ENCODE results near the gene ZNF664.

The ZNF664 gene

GRCh38 chr12:123958876-123959275, 14.1 kb upstream of the ZNF664 start:
- no peak for DNase-seq (ENCODE audit: low read depth, low spot score)

GRCh38 chr12:123960029-123960735, 12.8 kb upstream of the ZNF664 start:
- no peak for DNase-seq (ENCODE audit: low read depth, low spot score)

- no peak for DNase-seq (ENCODE audit: low read depth, low spot score)
Observed at GRCh38 chr12:123960856-123961255, 12.2 kb upstream of the ZNF664 start.

DNA sequence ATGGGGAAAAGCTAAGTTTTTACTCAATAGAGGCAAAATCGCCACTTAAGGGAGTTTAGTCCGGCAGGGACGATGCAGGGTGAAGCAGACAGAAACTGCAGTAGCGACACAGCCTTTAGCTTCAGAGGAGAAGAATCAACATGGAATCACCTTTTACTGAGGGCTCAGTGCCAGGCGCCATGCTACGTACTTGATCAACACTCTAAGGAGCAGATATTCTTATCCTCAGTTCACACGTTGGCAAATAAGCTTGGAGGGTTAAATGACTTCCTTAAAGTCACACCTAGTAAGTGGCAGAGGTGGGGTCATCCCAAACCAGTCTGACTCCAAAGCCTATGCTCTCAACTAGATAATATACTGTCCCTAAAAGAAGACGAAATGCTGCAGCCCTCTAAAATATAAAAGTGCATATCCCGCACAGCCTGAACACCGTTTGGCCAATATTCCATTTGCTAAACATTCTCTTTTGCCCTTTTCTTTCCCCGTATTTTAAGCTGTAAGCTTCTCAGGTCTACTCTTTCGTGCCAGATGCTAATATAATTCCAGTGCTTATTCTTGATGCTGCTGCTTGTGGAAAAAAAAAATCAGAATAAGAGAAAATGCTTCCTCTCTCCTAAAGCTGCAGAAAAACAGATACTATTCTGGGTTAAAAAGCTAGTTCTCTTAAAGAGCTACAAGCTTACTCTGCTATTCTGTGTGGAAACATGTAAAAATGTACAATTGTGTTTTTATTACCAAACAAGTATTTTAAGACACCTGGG, 11.2 kb upstream of the ZNF664 start:
- no peak for DNase-seq (ENCODE audit: low read depth, low spot score)

DNA sequence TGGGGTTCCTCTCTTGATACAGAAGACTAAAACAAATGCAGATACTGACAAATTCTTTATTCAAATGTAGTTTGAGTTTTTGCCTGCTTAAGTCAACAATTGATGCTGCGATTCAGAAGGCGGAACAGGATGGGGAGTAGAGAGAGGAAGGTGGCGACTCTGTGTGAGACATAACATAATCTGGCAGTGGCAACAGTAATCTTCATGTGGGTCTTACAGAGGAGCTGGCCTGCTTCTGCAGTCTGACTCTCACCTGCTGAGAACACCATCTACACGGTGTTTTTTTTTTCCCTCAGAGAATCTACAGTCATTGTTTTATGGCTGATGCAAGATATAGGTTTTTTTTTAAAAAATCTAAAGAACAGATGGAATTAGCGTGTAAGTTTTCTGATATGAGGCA, 10.5 kb upstream of the ZNF664 start:
- DNase-seq (ENCODE audit: low read depth, low spot score) = no peak

GRCh38 chr12:123963821-123964220, 9.2 kb upstream of the ZNF664 start:
- no peak for DNase-seq (ENCODE audit: low read depth, low spot score)

DNA sequence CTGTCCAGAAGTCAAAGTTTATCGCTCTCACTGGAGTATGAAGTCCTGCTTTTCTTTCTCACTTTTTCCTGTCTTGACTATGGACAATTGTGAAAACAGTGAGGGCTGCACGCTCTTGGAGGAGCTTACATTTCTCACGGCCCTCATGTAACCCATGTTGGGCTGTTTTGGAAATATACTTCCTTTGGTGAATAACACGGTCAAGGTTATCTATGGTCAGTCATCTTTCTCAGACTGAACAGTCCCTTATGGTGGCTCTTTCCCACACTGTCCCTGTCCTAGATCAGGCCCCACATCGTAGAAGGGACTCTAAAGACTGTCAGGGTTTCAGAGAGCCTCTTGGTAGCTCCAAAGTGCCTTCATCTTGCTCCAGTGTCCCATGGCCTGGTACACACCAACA, 7.6 kb upstream of the ZNF664 start:
- no peak for DNase-seq (ENCODE audit: low read depth, low spot score)

DNA sequence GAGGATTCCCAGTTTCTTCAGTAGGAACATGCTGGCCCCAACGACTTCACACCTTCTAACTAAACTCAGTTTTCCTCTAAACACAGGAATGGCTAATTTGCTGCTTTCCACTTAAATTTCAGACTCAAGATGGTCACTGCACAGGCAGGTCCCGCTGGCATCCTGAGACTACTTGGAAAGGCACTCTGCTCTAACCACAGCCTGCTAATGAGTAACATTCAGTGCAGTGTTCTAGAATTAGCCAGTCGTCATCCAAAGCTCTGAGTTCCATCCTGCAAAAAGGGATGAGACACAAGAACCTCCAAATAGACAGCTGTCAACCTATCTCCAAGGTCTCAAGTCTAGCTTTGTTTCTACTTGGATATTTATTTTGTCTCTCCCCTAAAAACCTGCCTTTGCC, 6.4 kb upstream of the ZNF664 start:
- no peak for DNase-seq (ENCODE audit: low read depth, low spot score)

DNA sequence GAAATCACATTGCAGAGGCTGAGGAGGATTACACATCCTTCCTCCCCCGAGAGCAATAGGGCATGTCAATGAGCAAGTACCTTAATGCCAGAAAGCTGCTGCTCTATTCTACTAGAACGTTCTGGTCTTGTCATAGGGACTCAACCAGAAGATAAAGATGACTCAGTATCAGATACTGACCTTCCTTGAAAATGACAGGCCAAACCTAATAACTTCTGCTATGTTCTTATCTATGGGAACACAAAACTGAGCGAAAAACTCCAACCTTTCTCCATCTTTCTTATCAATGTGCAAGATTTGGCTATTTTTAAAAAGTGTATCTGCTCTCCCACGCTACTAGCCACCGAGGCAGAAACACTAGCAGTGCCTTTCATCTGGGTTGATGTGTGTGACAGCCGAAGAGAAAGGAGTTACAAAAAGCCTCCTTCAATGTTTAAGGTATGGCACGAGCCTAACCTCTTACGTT, 5.9 kb upstream of the ZNF664 start:
- DNase-seq (ENCODE audit: low read depth, low spot score) = no peak

DNA sequence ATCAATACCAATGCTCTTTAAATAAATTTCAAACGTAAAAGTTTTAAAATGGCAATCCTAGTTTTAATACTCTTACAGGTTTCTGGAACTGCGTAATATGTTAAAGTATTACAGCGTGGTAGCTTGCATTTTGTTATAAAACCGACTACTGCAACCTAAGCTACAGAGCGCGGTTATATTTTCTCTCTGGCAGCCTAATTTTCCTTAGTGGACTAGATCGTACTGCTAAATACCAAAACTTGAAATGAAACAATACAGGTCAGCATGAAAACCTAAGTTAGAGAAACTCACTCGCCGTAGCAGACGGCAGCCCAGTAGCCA, 1.6 kb upstream of the ZNF664 start:
- no peak for DNase-seq (ENCODE audit: low read depth, low spot score)

GRCh38 chr12:123971770-123972456, 1.1 kb upstream of the ZNF664 start:
- DNase-seq (ENCODE audit: low read depth, low spot score) = no peak

DNA sequence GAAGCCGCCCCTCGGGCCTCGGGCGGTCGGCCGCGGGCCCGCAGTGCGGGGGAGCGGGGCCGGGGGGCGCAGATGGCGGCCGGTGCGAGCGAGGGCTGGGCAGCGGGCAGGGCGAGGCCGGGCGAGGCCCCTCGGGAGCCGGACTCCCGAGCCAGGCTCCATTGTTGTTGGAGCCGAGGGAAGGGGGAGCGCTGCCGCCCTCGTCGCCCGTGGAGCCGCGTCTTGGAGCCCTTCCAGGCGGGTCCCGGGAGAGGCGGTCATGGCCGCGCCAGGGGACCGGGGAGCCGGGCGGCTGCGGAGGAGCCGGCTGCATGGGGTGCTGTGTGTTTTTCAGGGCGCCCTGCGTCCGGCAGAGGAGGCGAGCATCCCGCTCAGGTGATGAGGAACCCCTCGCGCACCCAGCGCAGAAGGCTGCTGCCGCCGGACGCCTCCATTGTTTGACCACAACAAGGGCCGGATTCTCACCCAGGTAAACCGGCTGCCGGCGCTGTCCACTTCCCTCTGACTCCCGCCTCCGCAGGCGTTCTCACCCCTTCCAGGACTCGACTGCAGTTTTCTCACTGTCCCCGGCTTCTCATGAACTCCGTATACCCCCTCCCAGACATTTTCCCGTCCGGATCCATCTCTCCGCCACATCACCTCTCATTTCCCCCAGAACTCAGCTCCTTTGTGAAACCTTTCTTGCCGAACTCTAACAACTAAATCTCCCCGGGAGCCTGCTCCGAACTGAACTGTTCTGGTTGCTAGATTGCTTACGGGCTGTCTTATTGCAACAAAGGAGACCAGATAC, 732 bp downstream of the ZNF664 start:
- DNase-seq (ENCODE audit: low read depth, low spot score) = no peak

- DNase-seq (ENCODE audit: low read depth, low spot score) = no peak
Observed at GRCh38 chr12:123976227-123976826, 3.3 kb downstream of the ZNF664 start.

GRCh38 chr12:123979566-123979965, 6.6 kb downstream of the ZNF664 start:
- DNase-seq (ENCODE audit: low read depth, low spot score) = no peak

- no peak for DNase-seq (ENCODE audit: low read depth, low spot score)
Observed at GRCh38 chr12:123982269-123982668, 9.3 kb downstream of the ZNF664 start.

DNA sequence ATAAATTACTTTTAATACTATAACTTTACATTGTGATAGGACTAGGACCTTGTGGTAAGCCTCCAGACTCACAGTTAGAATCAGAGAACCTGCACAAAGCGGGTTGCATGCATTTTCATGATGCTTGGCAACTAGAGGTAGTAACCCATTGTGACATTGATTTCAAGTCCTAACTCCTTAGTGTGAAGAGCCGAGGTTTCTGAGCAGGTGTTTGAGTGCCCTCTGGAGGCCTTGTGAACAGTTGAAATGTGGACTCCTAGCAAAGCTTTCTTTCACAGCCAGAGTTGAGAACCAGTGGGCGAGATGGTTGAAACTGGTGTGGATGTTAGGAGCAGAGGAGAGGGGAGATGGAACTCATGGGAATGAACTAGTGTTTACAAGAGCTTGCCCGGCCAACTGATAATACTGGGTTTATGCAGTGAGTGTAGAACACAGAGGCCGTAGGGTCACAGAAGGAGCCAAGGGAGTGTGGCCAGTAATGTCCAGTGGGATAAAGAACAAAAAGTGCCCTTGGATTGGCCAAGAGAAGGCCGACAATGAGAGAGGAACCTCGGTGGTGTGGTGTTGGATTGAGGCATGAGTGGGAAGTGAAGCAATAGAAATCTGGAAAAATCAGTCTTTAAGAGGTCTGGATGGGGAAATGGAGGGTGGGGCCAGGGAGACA, 10.9 kb downstream of the ZNF664 start:
- peak; percentile 15 for DNase-seq (ENCODE audit: low read depth, low spot score)

GRCh38 chr12:123984903-123985302, 11.9 kb downstream of the ZNF664 start:
- no peak for DNase-seq (ENCODE audit: low read depth, low spot score)

DNA sequence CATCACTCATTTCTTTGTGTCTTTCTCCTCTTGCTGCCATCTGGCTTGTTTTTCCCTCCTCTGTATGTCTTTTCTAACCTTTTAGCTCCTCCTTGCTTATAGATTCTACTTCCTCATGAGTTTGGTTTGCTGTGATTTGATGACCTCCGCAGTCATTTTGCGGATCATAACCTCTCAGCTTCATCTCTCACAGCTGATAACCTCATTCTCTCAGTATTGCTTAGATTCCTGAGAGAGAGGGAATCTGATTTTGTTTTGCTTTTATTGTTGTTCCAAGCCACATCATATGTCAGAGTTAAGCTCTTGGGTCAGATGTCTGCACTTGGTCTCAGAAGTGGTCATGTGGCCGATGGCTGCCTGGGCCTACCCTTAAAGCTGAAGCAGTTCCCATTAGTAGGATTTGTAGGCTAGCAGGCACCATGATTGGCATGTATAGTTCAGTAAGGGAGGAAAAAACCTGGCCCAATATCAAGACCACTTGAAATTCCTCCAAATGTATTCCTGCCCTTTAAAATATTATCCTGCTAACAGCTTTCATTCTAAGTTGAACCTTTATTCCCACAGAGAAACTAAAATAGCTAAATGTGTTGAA, 13.5 kb downstream of the ZNF664 start:
- DNase-seq (ENCODE audit: low read depth, low spot score) = no peak

- DNase-seq (ENCODE audit: low read depth, low spot score) = no peak
Observed at GRCh38 chr12:123987022-123987421, 14.0 kb downstream of the ZNF664 start.

DNA sequence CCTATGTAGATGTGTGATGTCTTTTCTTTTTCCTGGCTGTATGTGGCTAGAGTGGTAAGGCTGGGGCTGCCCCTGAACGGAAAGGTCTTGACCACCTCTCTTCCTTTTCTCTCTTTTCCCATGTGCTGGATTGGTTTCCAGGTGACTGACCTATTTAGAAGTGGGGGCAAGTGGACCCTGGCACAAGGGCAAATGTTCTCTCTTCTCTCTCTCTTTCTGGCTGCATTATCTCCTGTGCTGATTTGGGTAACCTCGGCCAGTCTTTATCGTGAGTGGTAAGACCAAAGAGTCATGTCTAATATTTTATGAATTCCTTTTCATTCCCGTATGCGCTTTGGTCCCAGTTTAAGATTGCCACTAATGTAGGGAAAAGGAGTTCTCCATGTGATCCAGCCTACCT, 16.2 kb downstream of the ZNF664 start:
- DNase-seq (ENCODE audit: low read depth, low spot score) = no peak

GRCh38 chr12:123989753-123990152, 16.7 kb downstream of the ZNF664 start:
- DNase-seq (ENCODE audit: low read depth, low spot score) = no peak

Measured in activated CD4-positive, CD25-positive, alpha-beta regulatory T cell treated with anti-CD3 and anti-CD28 coated beads, Interleukin-2, amount 50 U/mL, for 16 hours (primary cell).